ENCODE data around the gene SH3BP1.

GRCh38 chr22:37660709-37661045 lies 21.2 kb downstream of the SH3BP1 start:
- TF ChIP-seq, protein P1, sequence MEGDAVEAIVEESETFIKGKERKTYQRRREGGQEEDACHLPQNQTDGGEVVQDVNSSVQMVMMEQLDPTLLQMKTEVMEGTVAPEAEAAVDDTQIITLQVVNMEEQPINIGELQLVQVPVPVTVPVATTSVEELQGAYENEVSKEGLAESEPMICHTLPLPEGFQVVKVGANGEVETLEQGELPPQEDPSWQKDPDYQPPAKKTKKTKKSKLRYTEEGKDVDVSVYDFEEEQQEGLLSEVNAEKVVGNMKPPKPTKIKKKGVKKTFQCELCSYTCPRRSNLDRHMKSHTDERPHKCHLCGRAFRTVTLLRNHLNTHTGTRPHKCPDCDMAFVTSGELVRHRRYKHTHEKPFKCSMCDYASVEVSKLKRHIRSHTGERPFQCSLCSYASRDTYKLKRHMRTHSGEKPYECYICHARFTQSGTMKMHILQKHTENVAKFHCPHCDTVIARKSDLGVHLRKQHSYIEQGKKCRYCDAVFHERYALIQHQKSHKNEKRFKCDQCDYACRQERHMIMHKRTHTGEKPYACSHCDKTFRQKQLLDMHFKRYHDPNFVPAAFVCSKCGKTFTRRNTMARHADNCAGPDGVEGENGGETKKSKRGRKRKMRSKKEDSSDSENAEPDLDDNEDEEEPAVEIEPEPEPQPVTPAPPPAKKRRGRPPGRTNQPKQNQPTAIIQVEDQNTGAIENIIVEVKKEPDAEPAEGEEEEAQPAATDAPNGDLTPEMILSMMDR (IDR thresholded peaks at IDR 0.05), result no peak
- TF ChIP-seq EP300 (IDR thresholded peaks at IDR 0.05) (no peak), POLR2A (IDR thresholded peaks at IDR 0.05) (no peak), POLR2AphosphoS5 (IDR thresholded peaks at IDR 0.05) (no peak)

Measured in gastroesophageal sphincter (tissue), 3 donors.